ENCODE results near the gene NEUROD2. TPM values are rescaled to one million over a fixed set of nuclear protein-coding genes. Genes with fewer than 3 reads are reported as not detected.

NEUROD2 gene
- total and polyA plus RNA-seq, 2 of the 13 experiments (the other 11 are each of a cell fraction or from before 2014, with no cell fraction given): not detected

- no peak for TF ChIP-seq ZNF407 (CRISPR knock-in tag; IDR thresholded peaks at IDR 0.05; ENCODE audit: not compliant biosample characterization)
- TF ChIP-seq ATF2 (CRISPR knock-in tag; IDR thresholded peaks at IDR 0.05): no peak
- TF ChIP-seq HMGXB3 (CRISPR knock-in tag; IDR thresholded peaks at IDR 0.05; ENCODE audit: borderline replicate concordance): no peak
- no peak for TF ChIP-seq GPN1 (CRISPR knock-in tag; IDR thresholded peaks at IDR 0.05; ENCODE audit: borderline replicate concordance)
- TF ChIP-seq GATAD2A (CRISPR knock-in tag; IDR thresholded peaks at IDR 0.05): peak; percentile 29
- 0 out of 2 replicates have a peak, but pooled peaks have one; percentile 53 for TF ChIP-seq ZNF619 (CRISPR knock-in tag; IDR thresholded peaks at IDR 0.05)
- no peak for TF ChIP-seq ZNF562 (CRISPR knock-in tag; IDR thresholded peaks at IDR 0.05; ENCODE audit: borderline replicate concordance)
- no peak for TF ChIP-seq FOXP1 (IDR thresholded peaks at IDR 0.05)
- TF ChIP-seq FOXP1 (CRISPR knock-in tag; IDR thresholded peaks at IDR 0.05): 0 out of 2 replicates have a peak, but pooled peaks have one; percentile 24
- TF ChIP-seq ZNF782 (CRISPR knock-in tag; IDR thresholded peaks at IDR 0.05; ENCODE audit: borderline replicate concordance): peak; percentile 45; the same call in 1 of the 2 replicates
- 0 out of 2 replicates have a peak, but pooled peaks have one; percentile 33 for TF ChIP-seq E2F5 (CRISPR knock-in tag; conservative IDR thresholded peaks at IDR 0.05)
- TF ChIP-seq ZNF569 (CRISPR knock-in tag; IDR thresholded peaks at IDR 0.05; ENCODE audit: borderline replicate concordance): no peak
These were observed 45.0 kb upstream of the NEUROD2 start (continued) for GRCh38 chr17:39652587-39653315.

Data from HepG2 (cell line).